ENCODE results near the gene CREB5. TPM values are rescaled to one million over a fixed set of nuclear protein-coding genes. Genes with fewer than 3 reads are reported as not detected.

The CREB5 gene
- total RNA-seq, 3 donors from 2014 or later = 17.3 to 19.7 (median 18.0) TPM

DNA sequence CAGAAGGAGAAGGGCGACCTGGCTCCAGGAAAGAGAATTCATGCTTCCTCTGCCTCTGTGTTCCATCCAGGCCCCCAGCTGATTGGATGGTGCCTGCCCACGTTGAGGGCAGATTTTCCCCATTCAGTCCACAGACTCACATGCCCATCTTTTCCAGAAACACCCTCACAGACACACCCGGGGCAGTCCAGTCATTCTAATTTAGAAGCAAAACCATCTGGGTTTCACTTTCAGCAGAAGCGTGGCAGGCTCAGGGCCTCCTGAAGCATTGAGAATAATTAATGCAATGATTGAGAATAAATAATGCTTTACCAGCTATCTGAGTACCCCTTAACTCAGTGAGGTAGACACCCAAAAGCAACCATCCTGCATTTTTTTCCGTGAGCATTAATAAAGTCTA lies 30.2 kb upstream of the CREB5 start:
- Histone ChIP-seq H3K27ac (no peak overlapping the region), H3K9me3 (no peaks in the 10 kb centered on the region), H3K4me1 (no peaks in the 10 kb centered on the region), H3K36me3 (no peaks in the 10 kb centered on the region), H3K27me3 (no peaks in the 10 kb centered on the region), H3K4me3 (no peak overlapping the region)
- intact Hi-C loops (cut with DNase I; ENCODE audit: low total_unique reads) = no loop called here
- DNase-seq (ENCODE audit: low spot score in 2 of 2) = no peak
- TF ChIP-seq POLR2AphosphoS5 (IDR thresholded peaks at IDR 0.05) (no peak), CTCF (IDR thresholded peaks at IDR 0.05) (no peak), POLR2A (IDR thresholded peaks at IDR 0.05) (no peak)

- Histone ChIP-seq H3K9me3 (no peaks in the 10 kb centered on the region), H3K4me3 (no peak overlapping the region), H3K36me3 (no peaks in the 10 kb centered on the region), H3K4me1 (no peaks in the 10 kb centered on the region), H3K27ac (no peak overlapping the region), H3K27me3 (no peaks in the 10 kb centered on the region)
- intact Hi-C loops (cut with DNase I; ENCODE audit: low total_unique reads) = no loop called here
- no peak for TF ChIP-seq POLR2AphosphoS5 (IDR thresholded peaks at IDR 0.05)
- TF ChIP-seq CTCF (IDR thresholded peaks at IDR 0.05) = no peak
- TF ChIP-seq POLR2A (IDR thresholded peaks at IDR 0.05) = no peak
- no peak for DNase-seq (ENCODE audit: low spot score in 2 of 2)
Observed at GRCh38 chr7:28383975-28384374, 28.3 kb upstream of the CREB5 start.

DNA sequence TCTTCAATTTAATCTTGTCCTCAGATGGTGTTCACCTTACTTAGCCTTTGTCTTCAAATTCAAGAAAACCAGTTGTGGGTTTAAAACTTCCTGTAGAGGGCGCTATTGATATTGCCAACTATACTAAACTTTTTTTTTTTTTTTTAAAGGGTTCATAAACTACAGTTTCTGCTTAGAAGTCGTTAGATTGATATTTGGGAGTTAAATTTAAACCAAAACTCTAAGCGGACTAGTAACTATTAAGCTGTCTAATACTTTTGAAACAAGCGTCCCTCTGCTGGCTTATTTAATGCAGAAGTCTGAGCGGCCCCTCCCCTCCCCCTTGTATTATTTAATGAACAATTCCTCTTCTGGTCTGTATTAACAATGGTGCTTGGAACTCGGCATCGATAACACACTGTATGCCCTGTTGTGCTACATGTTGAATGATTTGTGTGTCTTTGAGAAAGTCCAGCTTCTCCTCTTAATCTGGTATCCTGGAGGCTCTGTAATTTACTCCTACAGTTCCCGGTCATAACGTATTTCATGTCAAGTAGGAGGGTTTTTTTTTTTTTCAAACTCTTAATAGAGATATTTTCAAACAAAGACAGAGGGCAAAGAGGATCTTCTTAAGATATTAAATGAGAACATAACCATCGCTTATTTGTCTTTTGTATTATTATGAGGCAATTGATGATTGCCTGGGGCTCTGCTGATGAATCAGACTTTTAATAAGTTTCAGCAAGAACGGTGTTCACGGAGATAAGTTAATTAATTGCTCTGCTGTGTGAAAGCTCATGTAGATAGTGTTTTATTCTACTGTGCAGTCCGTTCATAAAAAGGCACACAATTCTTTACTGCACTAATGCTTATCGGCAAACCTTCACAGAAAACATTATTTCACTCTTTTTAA lies 22.6 kb upstream of the CREB5 start:
- Histone ChIP-seq H3K4me3 (peak overlapping the region; percentile 27 to 56 (median 32)), H3K27me3 (no peaks in the 10 kb centered on the region), H3K4me1 (peaks cover 0 to 6% of the 10 kb centered on the region in 2 donors), H3K36me3 (no peaks in the 10 kb centered on the region), H3K27ac (no peak overlapping the region), H3K9me3 (no peaks in the 10 kb centered on the region)
- intact Hi-C loops (cut with DNase I; ENCODE audit: low total_unique reads) = no loop called here
- DNase-seq (ENCODE audit: low spot score in 2 of 2) = no peak
- TF ChIP-seq POLR2AphosphoS5 (IDR thresholded peaks at IDR 0.05) = no peak
- TF ChIP-seq CTCF (IDR thresholded peaks at IDR 0.05) = peak; percentile 57 to 69 (median 68)

DNA sequence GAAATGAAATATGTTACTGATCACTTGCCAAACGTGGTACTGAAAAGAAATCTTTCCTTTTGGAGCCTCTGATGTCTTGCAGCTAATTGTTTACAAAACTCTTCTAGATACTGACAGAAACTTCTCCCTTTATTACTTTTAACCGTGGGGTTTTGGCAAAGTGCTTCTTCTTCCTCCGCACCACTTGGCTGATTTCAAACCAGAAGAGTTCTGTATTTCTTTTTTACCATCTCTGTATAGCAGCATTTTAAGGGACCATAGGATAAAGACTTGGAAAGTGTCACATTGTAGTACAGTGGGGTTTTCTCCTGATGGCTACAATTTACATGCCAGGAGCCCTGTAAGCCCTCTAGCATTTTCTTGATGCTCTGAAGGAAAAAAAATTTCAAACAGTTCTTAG lies 21.9 kb upstream of the CREB5 start:
- no peak for DNase-seq (ENCODE audit: low spot score in 2 of 2)
- H3K27me3 ChIP-seq = no peaks in the 10 kb centered on the region
- TF ChIP-seq CTCF (IDR thresholded peaks at IDR 0.05) = no peak
- TF ChIP-seq POLR2AphosphoS5 (IDR thresholded peaks at IDR 0.05) = no peak
- peak overlapping the region in 1 of 3 donors; percentile 56 for H3K4me3 ChIP-seq
- peaks cover 0 to 6% of the 10 kb centered on the region in 2 donors for H3K4me1 ChIP-seq
- H3K36me3 ChIP-seq = no peaks in the 10 kb centered on the region
- intact Hi-C loops (cut with DNase I; ENCODE audit: low total_unique reads) = no loop called here
- H3K27ac ChIP-seq = no peak overlapping the region
- H3K9me3 ChIP-seq = no peaks in the 10 kb centered on the region

GRCh38 chr7:28392289-28392688 lies 20.0 kb upstream of the CREB5 start:
- H3K4me1 ChIP-seq = peaks cover 0 to 6% of the 10 kb centered on the region in 2 donors
- TF ChIP-seq CTCF (IDR thresholded peaks at IDR 0.05) = no peak
- no peak for TF ChIP-seq POLR2A (IDR thresholded peaks at IDR 0.05)
- intact Hi-C loops (cut with DNase I; ENCODE audit: low total_unique reads) = no loop called here

More at GRCh38 chr7:28392289-28392688, 20.0 kb upstream of the CREB5 start:
- no peaks in the 10 kb centered on the region for H3K36me3 ChIP-seq
- H3K27me3 ChIP-seq = no peaks in the 10 kb centered on the region
- no peak overlapping the region for H3K4me3 ChIP-seq
- no peak overlapping the region for H3K27ac ChIP-seq
- DNase-seq (ENCODE audit: low spot score in 2 of 2) = no peak
- no peaks in the 10 kb centered on the region for H3K9me3 ChIP-seq

Data from breast epithelium (tissue), 4 donors.